CD14-positive monocyte (primary cell): Measurements from ENCODE around the gene KCNJ8. TPM values are rescaled to one million over a fixed set of nuclear protein-coding genes. Genes with fewer than 3 reads are reported as not detected.

ENCODE experiments used
- DNase-seq, 3 donors: peaks; one replicate each; pipeline ENCODE4 v3.0.0-alpha.2; 2011 to 2022
- H2AFZ ChIP-seq: 2 replicates; pipeline ENCODE4 v1.6.0; 2012; ENCODE audit warnings: mild to moderate bottlenecking, low read depth, low read length, inconsistent platforms; ENCODE audit not compliant: insufficient read depth, poor library complexity, severe bottlenecking
- H3K27ac ChIP-seq, 2 donors: 1 replicate in 1 of 2; 2 replicates in 1 of 2; pipeline ENCODE4 v1.5.1; 2012 to 2013; ENCODE audit warnings: low read length in 2 of 2, control low read depth in 1 of 2, inconsistent platforms in 1 of 2, low read depth in 1 of 2, mild to moderate bottlenecking in 1 of 2
- H3K27me3 ChIP-seq, 2 donors: one replicate each; pipeline versions ENCODE4 v1.6.0 to v1.6.1; 2011 to 2013; ENCODE audit warnings: low read length in 2 of 2; ENCODE audit not compliant: control insufficient read depth in 2 of 2, insufficient read depth in 2 of 2
- H3K36me3 ChIP-seq, 2 donors: replicated peaks in 1 of 2; 1 replicate in 1 of 2; 2 replicates in 1 of 2; pipeline versions ENCODE4 v1.5.1 to v1.6.1; 2012 to 2013; ENCODE audit warnings: low read length in 2 of 2, control low read depth in 1 of 2, inconsistent platforms in 1 of 2, mild to moderate bottlenecking in 1 of 2; ENCODE audit not compliant: insufficient read depth in 2 of 2, control insufficient read depth in 1 of 2
- H3K4me1 ChIP-seq, 2 donors: 1 replicate in 1 of 2; 2 replicates in 1 of 2; pipeline versions ENCODE4 v1.5.1 to v1.6.1; 2012 to 2013; ENCODE audit warnings: low read length in 2 of 2, control low read depth in 1 of 2, inconsistent platforms in 1 of 2, mild to moderate bottlenecking in 1 of 2, moderate library complexity in 1 of 2; ENCODE audit not compliant: insufficient read depth in 2 of 2, control insufficient read depth in 1 of 2
- H3K4me2 ChIP-seq: replicated peaks from 2 replicates; pipeline ENCODE3; 2012; ENCODE audit warnings: low read length, moderate library complexity, mild to moderate bottlenecking; ENCODE audit not compliant: poor library complexity, severe bottlenecking; ENCODE audit errors: extremely low read depth
- H3K4me3 ChIP-seq, 3 experiments: fragments of 200-600 bp in 1 of 3; sonication (generic) in 1 of 3; replicated peaks in 1 of 3; 1 replicate in 2 of 3; 2 replicates in 1 of 3; pipeline ENCODE4 v1.5.1; 2011 to 2013; ENCODE audit warnings: low read length in 3 of 3, mild to moderate bottlenecking in 3 of 3, control low read depth in 2 of 3, low read depth in 2 of 3, inconsistent platforms in 1 of 3, moderate library complexity in 1 of 3
- H3K79me2 ChIP-seq: 2 replicates; pipeline ENCODE4 v1.6.0; 2012; ENCODE audit warnings: mild to moderate bottlenecking, control low read depth, inconsistent platforms, low read length, moderate library complexity; ENCODE audit not compliant: insufficient read depth
- H3K9ac ChIP-seq: 2 replicates; pipeline ENCODE4 v1.6.0; 2017; ENCODE audit warnings: low read length, mild to moderate bottlenecking; ENCODE audit not compliant: insufficient read depth, poor library complexity, severe bottlenecking
- H3K9me3 ChIP-seq, 2 donors: replicated peaks in 1 of 2; 1 replicate in 1 of 2; 2 replicates in 1 of 2; pipeline versions ENCODE4 v1.5.1 to v1.6.1; 2012 to 2013; ENCODE audit warnings: low read length in 2 of 2, control low read depth in 1 of 2; ENCODE audit not compliant: control insufficient read depth in 1 of 2, insufficient read depth in 1 of 2
- H4K20me1 ChIP-seq: 2 replicates; pipeline ENCODE4 v1.6.0; 2012; ENCODE audit warnings: mild to moderate bottlenecking, low read length, control low read depth, moderate library complexity; ENCODE audit not compliant: insufficient read depth
- H3K27ac Mint-ChIP-seq, 7 donors: one replicate each; pipeline ENCODE4 v1.8.0; 2020; ENCODE audit warnings: mild to moderate bottlenecking in 7 of 7, mixed read lengths in 7 of 7, moderate library complexity in 6 of 7, inconsistent platforms in 2 of 7
- H3K27me3 Mint-ChIP-seq, 3 donors: one replicate each; pipeline ENCODE4 v1.8.0; 2021 to 2022; ENCODE audit warnings: low read depth in 3 of 3, mild to moderate bottlenecking in 3 of 3, mixed read lengths in 3 of 3, moderate library complexity in 3 of 3, inconsistent platforms in 1 of 3
- H3K36me3 Mint-ChIP-seq, 2 donors: one replicate each; pipeline ENCODE4 v1.8.0; 2020; ENCODE audit warnings: mixed read lengths in 2 of 2, inconsistent platforms in 1 of 2, mild to moderate bottlenecking in 1 of 2
- H3K4me1 Mint-ChIP-seq: one replicate; pipeline ENCODE4 v1.8.0; 2020; ENCODE audit warnings: mild to moderate bottlenecking, mixed read lengths
- H3K4me3 Mint-ChIP-seq, 2 donors: one replicate each; pipeline ENCODE4 v1.8.0; 2020; ENCODE audit warnings: mild to moderate bottlenecking in 2 of 2, mixed read lengths in 2 of 2, moderate library complexity in 1 of 2
- H3K9me3 Mint-ChIP-seq, 7 donors: one replicate each; pipeline ENCODE4 v1.8.0; 2020 to 2022; ENCODE audit warnings: mixed read lengths in 7 of 7, mild to moderate bottlenecking in 6 of 7, moderate library complexity in 6 of 7, inconsistent platforms in 2 of 7
- CTCF ChIP-seq: fragments of 200-600 bp; IDR thresholded peaks from one replicate; pipeline ENCODE4 v1.8.0; 2022; ENCODE audit warnings: antibody characterized with exemption, mild to moderate bottlenecking
- whole genome bisulfite sequencing: methylation state at CpG from one replicate; pipeline ENCODE4 v1.1.5; 2013; ENCODE audit warnings: missing lambda C conversion rate; ENCODE audit not compliant: insufficient coverage; 5-methylcytosine and 5-hydroxymethylcytosine counted together
- intact Hi-C, 2 donors: fragments of 100-400 bp; cut with micrococcal nuclease; formaldehyde crosslinking; loops; one replicate each; pipeline versions ENCODE4 v1.15.0 to v1.15.1; 2023
- polyA plus RNA-seq, 3 donors: library from polyadenylated mRNA; depleted of rRNA in 1 of 3; unstranded in 2 of 3; stranded (reverse) in 1 of 3; fragments of 300-500 nt in 2 of 3; fragments of >200 nt in 1 of 3; fragmentation: Illumina TruSeq in 2 of 3; gene quantifications; 1 replicate in 2 of 3; 2 replicates in 1 of 3; pipeline ENCODE4 v1.2.3, GENCODE V29; 2012 to 2021

Gene KCNJ8
- polyA plus RNA-seq, 3 donors, result not detected

GRCh38 chr12:21818627-21819026 lies 44.1 kb upstream of the KCNJ8 start:
- Histone ChIP-seq H3K4me2 (no peak overlapping the region), H3K27ac (no peak overlapping the region)
- no peak overlapping the region for H3K27ac Mint-ChIP-seq

GRCh38 chr12:21815306-21816062 lies 41.0 kb upstream of the KCNJ8 start:
- Histone ChIP-seq H3K79me2 (no peaks in the 10 kb centered on the region), H3K9ac (no peak overlapping the region), H3K4me2 (no peak overlapping the region), H3K4me1 (no peaks in the 10 kb centered on the region), H3K36me3 (no peaks in the 10 kb centered on the region), H3K9me3 (no peaks in the 10 kb centered on the region), H3K27me3 (no peaks in the 10 kb centered on the region), H2AFZ (no peak overlapping the region), H4K20me1 (no peaks in the 10 kb centered on the region), H3K27ac (no peak overlapping the region), H3K4me3 (no peak overlapping the region)
- TF ChIP-seq CTCF, result no peak
- Mint-ChIP-seq H3K4me3 (no peak overlapping the region), H3K36me3 (no peaks in the 10 kb centered on the region), H3K27me3 (no peaks in the 10 kb centered on the region), H3K4me1 (no peaks in the 10 kb centered on the region), H3K27ac (no peak overlapping the region), H3K9me3 (peaks cover 0 to 3% (median 0%) of the 10 kb centered on the region in 7 donors)
- WGBS, result no CpG with 5 or more reads among the region's 1 CpG
- DNase-seq, result no peak
- intact Hi-C loops, result no loop called here

More at GRCh38 chr12:21818627-21819026, 44.1 kb upstream of the KCNJ8 start:
- intact Hi-C loops, result no loop called here
- no peak for DNase-seq
- Histone ChIP-seq H3K36me3 (no peaks in the 10 kb centered on the region), H3K79me2 (no peaks in the 10 kb centered on the region), H4K20me1 (no peaks in the 10 kb centered on the region), H2AFZ (no peak overlapping the region), H3K9ac (no peak overlapping the region), H3K4me1 (no peaks in the 10 kb centered on the region), H3K27me3 (no peaks in the 10 kb centered on the region), H3K4me3 (no peak overlapping the region), H3K9me3 (no peaks in the 10 kb centered on the region)
- H3K4me3 Mint-ChIP-seq, result no peak overlapping the region
- H3K9me3 Mint-ChIP-seq, result peaks cover 0 to 3% (median 0%) of the 10 kb centered on the region in 7 donors
- H3K36me3 Mint-ChIP-seq, result no peaks in the 10 kb centered on the region
- H3K4me1 Mint-ChIP-seq, result no peaks in the 10 kb centered on the region
- no peaks in the 10 kb centered on the region for H3K27me3 Mint-ChIP-seq
- WGBS, result 40% methylated on average over 1 of the region's 2 CpGs
- no peak for TF ChIP-seq CTCF
